ENCODE results near the gene DCDC2B. TPM values are rescaled to one million over a fixed set of nuclear protein-coding genes. Genes with fewer than 3 reads are reported as not detected.

The DCDC2B gene
- total and polyA plus RNA-seq, 7 donors = 0.04 TPM; not detected in 6

- intact Hi-C loops (cut with DNase I) = no loop called here
- no peak for DNase-seq
- no peak for TF ChIP-seq POLR2A (IDR thresholded peaks at IDR 0.05)
- TF ChIP-seq POLR2AphosphoS5 (IDR thresholded peaks at IDR 0.05) = no peak
- TF ChIP-seq EP300 (IDR thresholded peaks at IDR 0.05) = no peak
- TF ChIP-seq CTCF (IDR thresholded peaks at IDR 0.05) = no peak
- Histone ChIP-seq H3K4me1 (peaks cover 0 to 63% (median 50%) of the 10 kb centered on the region in 4 donors), H3K9me3 (no peaks in the 10 kb centered on the region), H3K4me3 (no peak overlapping the region), H3K27ac (no peak overlapping the region), H3K27me3 (no peaks in the 10 kb centered on the region), H3K36me3 (peaks cover 13 to 84% (median 49%) of the 10 kb centered on the region in 4 donors)
Observed at GRCh38 chr1:32184650-32185049, 24.2 kb upstream of the DCDC2B start.

GRCh38 chr1:32186077-32186476, 22.8 kb upstream of the DCDC2B start:
- DNase-seq = no peak
- H3K27me3 ChIP-seq = no peaks in the 10 kb centered on the region
- H3K9me3 ChIP-seq = no peaks in the 10 kb centered on the region
- no peak overlapping the region for H3K4me3 ChIP-seq
- peaks cover 27 to 96% (median 64%) of the 10 kb centered on the region in 4 donors for H3K36me3 ChIP-seq
- intact Hi-C loops (cut with DNase I) = no loop called here
- H3K4me1 ChIP-seq = peaks cover 0 to 54% (median 43%) of the 10 kb centered on the region in 4 donors
- H3K27ac ChIP-seq = no peak overlapping the region
- 95 to 98% methylated on average over 2 of the region's 2 CpGs for WGBS, 2 donors
- TF ChIP-seq POLR2A (IDR thresholded peaks at IDR 0.05) = no peak
- TF ChIP-seq EP300 (IDR thresholded peaks at IDR 0.05) = no peak
- no peak for TF ChIP-seq CTCF (IDR thresholded peaks at IDR 0.05)
- no peak for TF ChIP-seq POLR2AphosphoS5 (IDR thresholded peaks at IDR 0.05)

GRCh38 chr1:32186491-32186890, 22.4 kb upstream of the DCDC2B start:
- no peaks in the 10 kb centered on the region for H3K9me3 ChIP-seq
- H3K4me3 ChIP-seq = no peak overlapping the region
- TF ChIP-seq POLR2AphosphoS5 (IDR thresholded peaks at IDR 0.05) (no peak), POLR2A (IDR thresholded peaks at IDR 0.05) (no peak), CTCF (IDR thresholded peaks at IDR 0.05) (no peak), EP300 (IDR thresholded peaks at IDR 0.05) (no peak)
- H3K4me1 ChIP-seq = peaks cover 0 to 50% (median 38%) of the 10 kb centered on the region in 4 donors
- intact Hi-C loops (cut with DNase I) = no loop called here
- DNase-seq = no peak
- H3K27ac ChIP-seq = no peak overlapping the region
- no peaks in the 10 kb centered on the region for H3K27me3 ChIP-seq
- peaks cover 31 to 96% (median 68%) of the 10 kb centered on the region in 4 donors for H3K36me3 ChIP-seq
- WGBS, 2 donors = 80 to 94% methylated on average over 2 of the region's 2 CpGs

- no peak for DNase-seq
- WGBS, 2 donors = 97 to 98% methylated on average over 9 of the region's 9 CpGs
- H3K4me1 ChIP-seq = peaks cover 0 to 37% (median 25%) of the 10 kb centered on the region in 4 donors
- intact Hi-C loops (cut with DNase I) = no loop called here
- no peak overlapping the region for H3K27ac ChIP-seq
- H3K27me3 ChIP-seq = no peaks in the 10 kb centered on the region
- H3K9me3 ChIP-seq = no peaks in the 10 kb centered on the region
- peaks cover 45 to 96% (median 78%) of the 10 kb centered on the region in 4 donors for H3K36me3 ChIP-seq
- no peak overlapping the region for H3K4me3 ChIP-seq
- TF ChIP-seq EP300 (IDR thresholded peaks at IDR 0.05) = no peak
- TF ChIP-seq POLR2A (IDR thresholded peaks at IDR 0.05) = no peak
- no peak for TF ChIP-seq POLR2AphosphoS5 (IDR thresholded peaks at IDR 0.05)
- TF ChIP-seq CTCF (IDR thresholded peaks at IDR 0.05) = no peak
Observed at GRCh38 chr1:32187850-32188249, 21.0 kb upstream of the DCDC2B start.

Data from sigmoid colon (tissue), 7 donors.